Measurements from ENCODE around the gene RHPN2.
"Not testable (repeated sequence)": the region's sequence is repeated elsewhere in the genome, so short reads cannot be mapped to it uniquely, and the experiment has no call there.

Gene RHPN2

DNA sequence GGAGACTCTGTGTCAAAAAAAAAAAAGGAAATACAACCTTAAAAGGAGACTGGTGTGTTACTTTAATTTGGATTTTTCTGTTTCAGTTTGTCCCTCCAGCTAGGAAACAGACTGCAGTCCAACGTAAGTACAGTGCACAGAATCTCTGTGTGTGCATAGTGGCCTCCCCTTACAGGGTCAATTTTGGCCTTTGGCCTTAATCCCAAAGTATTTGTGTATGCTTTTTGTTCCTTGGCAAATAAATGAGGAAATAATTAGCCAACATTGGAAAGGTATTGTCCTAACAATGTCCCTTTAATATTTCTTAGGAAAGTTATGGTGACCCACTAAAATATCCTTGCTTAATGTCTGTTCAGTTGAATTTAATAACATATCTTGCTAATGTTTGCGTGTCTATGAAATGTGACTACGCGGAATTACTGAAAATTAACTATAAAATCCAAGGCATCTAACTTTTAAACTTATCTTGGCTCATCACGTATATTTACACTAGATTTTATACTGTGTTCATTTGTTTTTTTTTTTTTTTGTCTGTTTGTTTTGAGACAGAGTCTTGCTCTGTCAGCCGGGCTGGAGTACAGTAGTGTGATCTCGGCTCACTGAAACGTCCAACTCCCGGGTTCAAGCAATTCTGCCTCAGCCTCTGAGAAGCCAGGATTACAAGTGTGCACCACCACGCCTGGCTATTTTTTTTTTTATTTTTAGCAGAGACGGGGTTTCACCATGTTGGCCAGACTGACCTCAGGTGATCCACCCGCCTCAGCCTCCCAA lies 39.0 kb downstream of the RHPN2 start:
- not testable (repeated sequence) for DNase-seq

- no peak for DNase-seq
Observed at GRCh38 chr19:33024398-33024797, 40.3 kb downstream of the RHPN2 start.

- no peak for DNase-seq
Observed at GRCh38 chr19:33022472-33023116, 42.1 kb downstream of the RHPN2 start.

DNA sequence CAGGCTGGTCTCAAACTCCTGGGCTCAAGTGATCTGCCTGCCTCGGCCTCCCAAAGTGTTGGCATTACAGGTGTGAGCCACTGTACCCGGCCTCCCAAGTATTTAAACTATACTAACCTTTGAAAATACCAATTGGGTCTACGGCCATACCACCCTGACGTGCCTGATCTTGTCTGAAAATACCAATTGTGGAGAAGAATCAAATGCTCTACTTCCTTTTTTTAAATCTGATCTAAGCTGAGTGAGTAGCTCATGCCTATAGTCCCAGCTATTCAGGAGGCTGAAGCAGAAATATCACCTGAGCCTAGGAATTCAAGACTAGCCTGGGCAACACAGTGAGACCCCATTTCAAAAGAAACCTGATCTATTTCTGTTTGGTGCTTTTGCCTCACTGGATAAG lies 53.8 kb downstream of the RHPN2 start:
- DNase-seq: not testable (repeated sequence)

DNA sequence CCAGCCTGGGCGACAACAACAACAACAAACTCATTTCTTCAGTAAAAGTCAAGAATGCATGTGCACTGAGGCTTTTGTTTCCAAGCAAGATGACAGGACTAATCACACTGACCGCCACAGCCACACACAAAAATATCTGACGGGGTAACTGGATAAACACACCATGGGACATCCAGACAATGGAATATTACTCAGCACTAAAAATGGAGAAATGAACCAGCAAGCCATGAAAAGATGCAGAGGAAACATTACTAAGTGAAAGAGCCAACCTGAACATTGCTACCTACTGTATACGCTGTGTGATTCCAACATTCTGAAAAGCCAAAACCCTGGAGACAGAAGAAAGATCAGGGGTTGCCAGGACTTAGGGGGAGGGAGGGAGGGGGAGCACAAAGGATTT lies 56.0 kb downstream of the RHPN2 start:
- DNase-seq: no peak

- no peak for DNase-seq
Observed at GRCh38 chr19:33005440-33005839, 59.2 kb downstream of the RHPN2 start.

DNA sequence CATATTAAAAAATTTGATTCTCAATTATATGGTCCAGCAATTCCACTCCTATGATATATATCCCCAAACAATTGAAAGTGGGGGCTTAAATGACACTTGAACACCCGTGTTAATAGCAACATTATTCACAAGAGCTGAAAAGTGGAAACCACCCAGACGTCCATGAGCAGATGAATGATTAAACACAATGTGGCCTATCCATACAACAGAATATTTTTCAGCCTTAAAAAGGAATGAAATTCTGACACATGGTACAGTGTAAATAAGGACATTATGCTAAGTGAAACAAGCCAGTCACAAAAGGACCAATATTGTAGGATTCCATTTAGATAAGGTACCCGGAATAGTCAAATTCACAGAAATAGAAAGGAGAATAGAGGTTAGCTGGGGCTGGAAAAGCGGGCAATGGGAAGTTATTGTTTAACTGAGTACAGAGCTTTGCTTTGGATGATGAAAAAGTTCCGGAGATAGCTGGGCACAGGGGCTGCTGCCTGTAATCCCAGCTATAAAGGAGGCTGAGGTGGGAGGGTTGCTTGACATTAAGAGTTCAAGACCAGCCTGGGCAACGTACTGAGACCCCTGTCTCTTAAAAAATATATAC lies 61.2 kb downstream of the RHPN2 start:
- DNase-seq: not testable (repeated sequence)

DNA sequence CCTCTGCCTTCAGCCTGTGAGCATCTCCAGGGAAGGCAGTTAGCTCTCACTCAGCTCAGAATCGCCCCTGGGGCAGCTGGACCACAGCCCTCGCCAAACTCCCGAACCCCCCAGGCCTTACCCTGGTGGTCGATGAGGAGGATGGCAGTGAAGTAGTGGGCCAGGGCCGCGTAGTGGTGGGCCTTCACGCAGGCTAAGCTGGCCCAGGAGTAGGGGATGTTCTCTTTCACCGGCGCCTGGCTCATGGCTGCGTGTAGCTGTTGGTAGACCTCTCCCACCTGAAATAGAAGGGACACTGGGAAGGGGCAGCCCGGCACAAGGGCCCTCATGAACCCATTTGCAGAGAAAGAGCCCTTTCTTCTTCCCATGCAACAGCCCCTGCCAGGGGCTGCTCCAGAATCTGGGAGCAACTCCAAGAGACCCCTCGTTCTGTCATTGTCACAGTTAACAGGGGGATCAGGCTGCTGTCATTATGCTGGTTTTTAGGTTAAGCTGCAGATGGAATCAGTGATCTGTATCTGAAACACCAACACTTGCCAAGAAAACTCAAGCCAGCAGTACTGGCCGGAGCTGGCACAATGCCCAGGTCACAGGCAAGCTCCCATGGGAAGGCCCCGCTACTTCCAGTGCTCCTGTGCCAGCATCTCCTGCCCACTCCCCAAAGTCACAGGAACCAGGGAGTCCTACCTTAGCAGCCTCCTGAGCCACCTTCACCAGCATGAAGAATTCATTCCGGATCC lies 62.4 kb downstream of the RHPN2 start:
- not testable (repeated sequence) for DNase-seq

DNA sequence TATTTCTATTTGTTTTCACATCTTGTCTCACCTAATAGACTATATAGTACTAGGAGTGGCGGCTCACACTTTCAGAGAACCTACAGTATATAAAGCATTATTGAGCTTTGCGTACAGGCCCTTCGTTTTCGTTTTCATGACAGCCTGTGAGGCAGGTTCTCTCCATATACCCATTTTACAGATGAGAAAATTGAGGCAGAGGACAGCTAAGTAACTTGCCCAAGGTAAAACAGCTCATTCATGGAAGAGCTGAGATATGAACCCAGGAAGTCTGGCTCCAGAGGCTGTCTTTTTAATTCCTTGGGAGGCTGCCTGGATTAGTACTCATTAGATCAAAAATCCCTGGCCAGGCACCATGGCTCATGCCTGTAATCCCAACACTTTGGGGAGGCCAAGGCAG lies 63.8 kb downstream of the RHPN2 start:
- DNase-seq: no peak

GRCh38 chr19:33000510-33000909 lies 64.2 kb downstream of the RHPN2 start:
- no peak for DNase-seq

DNA sequence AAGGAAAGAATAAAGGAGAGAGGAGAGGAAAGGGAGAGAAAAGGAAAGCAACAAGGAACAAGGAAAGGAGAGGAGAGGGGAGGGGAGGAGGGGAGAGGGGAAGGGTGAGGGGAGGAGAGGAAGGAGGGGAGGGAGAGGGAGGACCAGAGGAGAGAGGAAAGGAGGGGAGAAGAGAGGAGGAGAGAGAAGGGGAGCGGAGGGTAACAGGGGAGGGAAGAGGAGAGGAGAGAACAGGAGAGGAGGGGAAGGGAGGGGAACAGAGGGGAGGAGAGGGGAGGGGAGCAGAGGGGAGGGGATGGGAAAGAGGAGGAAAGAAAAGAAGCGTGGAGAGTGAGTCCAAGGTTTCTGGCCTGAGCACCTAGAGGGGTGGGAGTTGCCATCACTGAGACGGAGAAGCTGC lies 66.0 kb downstream of the RHPN2 start:
- no peak for DNase-seq

DNA sequence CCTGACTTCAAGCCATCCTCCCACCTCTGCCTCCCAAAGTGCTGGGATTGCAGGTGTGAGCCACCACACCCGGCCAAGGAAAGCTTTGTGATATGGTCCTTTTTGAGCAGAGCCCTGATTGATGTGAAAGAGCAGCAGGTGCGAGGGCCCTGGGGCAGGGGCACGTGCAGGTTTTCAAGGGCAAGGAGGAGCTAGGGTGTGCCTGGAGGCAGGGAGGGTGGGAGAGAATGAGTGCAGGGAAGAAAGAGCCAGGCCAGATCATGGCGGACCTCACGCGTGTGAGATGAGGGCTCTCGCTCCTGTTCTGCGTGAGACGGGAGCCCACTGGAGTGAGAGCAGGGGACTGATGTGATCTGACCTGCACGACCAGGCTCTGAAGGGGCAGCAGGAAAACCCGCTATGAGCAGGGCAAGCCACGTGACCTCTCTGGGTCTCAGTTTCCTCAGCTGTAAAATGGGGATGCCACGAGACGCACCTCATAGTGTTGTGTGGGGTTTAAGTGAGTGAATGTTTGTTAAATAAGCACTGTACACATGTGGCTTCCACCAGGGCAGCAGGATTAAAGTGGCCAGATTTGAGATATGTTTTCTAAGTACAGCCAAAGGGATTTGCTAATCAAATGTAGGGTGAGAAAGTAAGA lies 66.9 kb downstream of the RHPN2 start:
- no peak for DNase-seq

GRCh38 chr19:32997061-32997464 lies 67.6 kb downstream of the RHPN2 start:
- not testable (repeated sequence) for DNase-seq

DNA sequence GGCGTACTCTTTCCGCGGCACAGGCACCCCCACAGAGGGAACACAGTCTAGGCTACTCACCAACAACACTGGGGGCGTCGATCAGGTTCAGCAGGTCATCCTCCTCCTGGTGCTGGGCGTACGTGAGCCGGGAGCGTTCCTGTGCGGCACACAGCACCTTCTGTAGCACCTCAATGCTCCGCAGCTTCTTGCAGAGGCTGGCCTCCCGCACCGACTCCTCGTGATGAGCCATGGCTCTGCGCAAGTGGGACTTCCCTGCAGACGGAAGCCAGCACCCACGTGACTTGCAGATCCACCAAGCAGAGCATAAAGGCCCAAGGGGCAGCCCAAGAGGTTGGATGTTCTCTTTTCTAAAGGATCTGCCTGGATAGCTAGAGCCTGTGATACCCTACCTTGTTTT lies 68.7 kb downstream of the RHPN2 start:
- DNase-seq: not testable (repeated sequence)

DNA sequence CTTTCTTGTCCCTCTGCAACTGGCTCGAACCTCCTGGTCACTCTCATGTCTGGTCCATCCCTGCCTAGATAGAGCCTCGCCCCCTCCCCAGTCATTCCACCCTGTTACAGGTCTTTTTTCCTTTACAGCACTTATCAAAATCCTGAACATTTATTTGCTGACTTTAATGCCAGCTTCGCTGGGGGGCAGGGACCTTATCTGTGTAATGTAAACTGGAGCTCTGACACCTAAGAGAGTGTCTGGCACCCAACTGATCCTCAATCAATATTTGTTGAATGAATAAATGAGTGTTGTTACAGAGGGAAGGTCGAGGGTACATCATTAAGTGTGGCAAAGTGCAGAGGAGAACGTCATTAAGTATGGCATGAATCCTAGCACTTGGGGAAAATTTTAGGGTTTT lies 76.0 kb downstream of the RHPN2 start:
- DNase-seq: no peak

DNA sequence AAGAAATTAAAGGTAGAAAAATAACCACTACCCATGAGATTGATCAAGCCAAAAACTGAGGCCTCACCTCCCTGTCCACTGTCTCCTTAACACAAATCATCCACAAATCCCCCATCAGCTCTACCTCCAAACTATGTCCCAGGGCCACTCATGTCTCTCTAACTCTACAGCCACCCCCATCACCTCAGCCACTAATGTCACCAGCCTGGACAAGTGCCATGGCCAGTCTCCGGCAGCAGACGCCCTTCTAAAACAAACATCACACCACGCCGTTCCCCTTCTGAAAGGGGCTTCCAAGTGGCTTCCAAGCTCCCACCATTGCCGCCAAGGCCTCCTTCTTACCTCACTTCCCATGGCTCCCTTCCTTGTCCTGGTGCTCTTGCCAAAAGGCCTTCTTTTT lies 76.4 kb downstream of the RHPN2 start:
- DNase-seq: not testable (repeated sequence)

- not testable (repeated sequence) for DNase-seq
Observed at GRCh38 chr19:32982488-32982887, 82.2 kb downstream of the RHPN2 start.

- not testable (repeated sequence) for DNase-seq
Observed at GRCh38 chr19:32979807-32980206, 84.9 kb downstream of the RHPN2 start.

DNA sequence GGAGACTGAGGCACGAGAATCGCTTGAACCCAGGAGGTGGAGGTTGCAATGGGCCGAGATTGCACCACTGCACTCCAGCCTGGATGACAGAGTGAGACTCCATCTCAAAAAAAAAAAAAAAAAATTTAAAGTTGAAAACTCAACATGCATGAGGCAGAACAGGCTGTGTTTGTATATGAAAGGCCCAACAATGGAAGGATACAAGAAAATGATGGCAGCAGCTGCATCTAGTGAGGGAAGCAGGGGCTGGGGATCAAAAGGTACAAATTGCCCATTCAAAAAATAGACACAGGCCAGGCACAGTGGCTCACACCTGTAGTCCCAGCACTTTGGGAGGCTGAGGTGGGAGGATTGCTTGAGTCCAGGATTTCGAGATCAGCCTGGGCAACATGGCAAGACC lies 86.9 kb downstream of the RHPN2 start:
- DNase-seq: not testable (repeated sequence)

DNA sequence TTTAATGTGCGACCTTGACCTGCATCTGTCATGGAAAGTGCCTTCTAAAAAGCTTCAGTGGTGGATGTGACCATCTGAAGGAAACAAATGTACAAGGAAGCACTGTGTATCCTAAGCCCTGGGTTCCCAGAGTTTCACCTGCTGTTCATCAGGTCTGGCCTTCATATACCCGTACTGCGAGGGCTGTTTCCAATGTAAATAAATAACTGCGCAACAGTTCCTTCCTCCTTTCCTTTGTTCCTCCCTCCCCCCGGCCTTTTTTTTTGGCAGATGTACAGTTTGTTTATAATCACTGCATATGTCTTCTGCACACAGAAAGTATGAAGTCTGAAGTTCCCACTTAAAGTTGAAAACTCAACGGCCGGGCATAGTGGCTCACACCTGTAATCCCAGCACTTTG lies 87.4 kb downstream of the RHPN2 start:
- DNase-seq: no peak

DNA sequence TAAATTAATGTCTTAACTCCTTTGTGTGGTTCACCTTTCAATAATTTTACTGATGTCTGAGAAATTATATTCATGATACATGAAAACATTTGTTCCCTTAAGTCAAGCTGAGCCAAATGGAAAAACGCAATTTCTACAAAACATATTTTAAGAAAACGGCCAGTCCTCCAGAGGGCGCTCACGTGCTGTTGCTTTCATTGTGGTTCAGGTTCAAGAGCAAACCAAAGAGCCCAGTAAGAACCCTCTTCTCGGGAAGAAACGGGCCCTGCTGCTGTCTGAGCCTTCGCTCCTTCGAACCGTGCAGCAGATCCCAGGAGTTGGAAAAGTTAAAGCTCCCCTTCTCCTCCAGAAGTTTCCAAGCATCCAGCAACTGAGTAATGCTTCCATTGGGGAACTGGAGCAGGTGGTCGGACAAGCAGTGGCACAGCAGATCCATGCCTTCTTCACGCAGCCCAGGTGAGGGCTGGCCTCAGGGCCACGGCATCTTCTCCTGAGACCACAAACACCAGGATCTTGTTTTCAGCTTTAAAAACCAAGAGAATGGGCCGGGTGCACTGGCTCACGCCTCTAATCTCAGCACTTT lies 88.4 kb downstream of the RHPN2 start:
- DNase-seq: peak; percentile 64
